ENCODE measurements around the gene BLM. TPM values are rescaled to one million over a fixed set of nuclear protein-coding genes. Genes with fewer than 3 reads are reported as not detected.

Gene BLM
- total and polyA plus RNA-seq, 2 of the 4 experiments (the other 2 are of a cell fraction): 2.5 to 6.5 TPM

- Histone ChIP-seq H4K91ac (ENCODE audit: insufficient read depth, low read depth, low read length) (no peak overlapping the region), H2AFZ (replicated peaks; ENCODE audit: low read length, poor library complexity) (no peak overlapping the region), H3K9me3 (ENCODE audit: control insufficient read depth, insufficient read depth, low read length) (no peaks in the 10 kb centered on the region), H3K4ac (ENCODE audit: low read depth, low read length) (no peak overlapping the region), H3K4me3 (ENCODE audit: insufficient read depth, low read depth, low read length) (no peak overlapping the region), H3K9me1 (ENCODE audit: insufficient read depth, low read length) (no peaks in the 10 kb centered on the region), H2AK9ac (replicated peaks; ENCODE audit: low read depth, low read length, poor library complexity) (no peak overlapping the region), H2BK20ac (ENCODE audit: low read depth, low read length) (no peak overlapping the region), H3K4me2 (ENCODE audit: low read depth, low read length) (no peak overlapping the region), H4K20me1 (ENCODE audit: insufficient read depth, low read length) (no peaks in the 10 kb centered on the region; the same call in 1 of the 2 replicates), H3K9ac (ENCODE audit: low read depth, low read length) (no peak overlapping the region), H4K8ac (ENCODE audit: low read depth in 2 of 2, low read length in 2 of 2) (no peak overlapping the region), H3K14ac (replicated peaks; ENCODE audit: low read depth, low read length) (no peak overlapping the region), H3K56ac (ENCODE audit: extremely low read depth, insufficient read depth, low read length) (no peak overlapping the region), H3K18ac (ENCODE audit: low read depth, low read length) (no peak overlapping the region), H3K4me1 (ENCODE audit: control insufficient read depth, insufficient read depth, low read length) (peaks cover 2% of the 10 kb centered on the region), H4K5ac (ENCODE audit: low read depth, low read length) (no peak overlapping the region), H2AK5ac (ENCODE audit: low read depth, low read length) (no peak overlapping the region), H3K36me3 (ENCODE audit: control insufficient read depth, insufficient read depth, low read length) (no peaks in the 10 kb centered on the region), H3K79me1 (ENCODE audit: low read depth in 1 of 2, low read length in 2 of 2) (no peaks in the 10 kb centered on the region), H2BK120ac (ENCODE audit: low read depth, low read length) (no peak overlapping the region), H3K27me3 (ENCODE audit: control insufficient read depth, insufficient read depth, low read length) (peaks cover 4% of the 10 kb centered on the region), H2BK5ac (ENCODE audit: low read depth, low read length, poor library complexity, severe bottlenecking) (no peak overlapping the region), H3K23ac (ENCODE audit: low read depth, low read length) (no peak overlapping the region), H2BK15ac (ENCODE audit: low read depth, low read length) (no peak overlapping the region), H3K27ac (ENCODE audit: insufficient read depth, low read length) (no peak overlapping the region)
- no TSS peak for BruUV-seq (replicated peaks)
- peak; percentile 14 for DNase-seq
- 76% methylated on average over 12 of the region's 19 CpGs; no CpG with 5 or more reads in 1 of the 2 experiments for WGBS, 2 experiments (ENCODE audit: extremely low coverage in 2 of 2, insufficient read length in 1 of 2)
- intact Hi-C loops (cut with micrococcal nuclease): no loop called here
- no peak for ATAC-seq (ENCODE audit: low read depth)
- dilution Hi-C loops (cut with HindIII; ENCODE audit: low sequenced_read_pairs, unreplicated experiment): no loop called here
- POLR2A ChIA-PET (ENCODE audit: unreplicated experiment): interaction anchor here (0.5 to 0.6 kb wide), 2 partner anchors 29 to 45 kb away, joined by 3 to 8 read pairs; partner anchors contain the start of gene FES
- CTCF ChIA-PET: no interaction called here
- in situ Hi-C loops (cut with MboI; ENCODE audit: low sequenced_read_pairs): no loop called here
- TF ChIP-seq MAZ (IDR thresholded peaks at IDR 0.05; ENCODE audit: borderline replicate concordance, low read depth, low read length): no peak
- no peak for TF ChIP-seq MAFK (IDR thresholded peaks at IDR 0.05; ENCODE audit: low read depth, low read length)
- TF ChIP-seq RFX5 (IDR thresholded peaks at IDR 0.05; ENCODE audit: low read depth, low read length): no peak
- TF ChIP-seq MXI1 (IDR thresholded peaks at IDR 0.05; ENCODE audit: borderline replicate concordance, low read depth, low read length): no peak
- TF ChIP-seq, protein P1, sequence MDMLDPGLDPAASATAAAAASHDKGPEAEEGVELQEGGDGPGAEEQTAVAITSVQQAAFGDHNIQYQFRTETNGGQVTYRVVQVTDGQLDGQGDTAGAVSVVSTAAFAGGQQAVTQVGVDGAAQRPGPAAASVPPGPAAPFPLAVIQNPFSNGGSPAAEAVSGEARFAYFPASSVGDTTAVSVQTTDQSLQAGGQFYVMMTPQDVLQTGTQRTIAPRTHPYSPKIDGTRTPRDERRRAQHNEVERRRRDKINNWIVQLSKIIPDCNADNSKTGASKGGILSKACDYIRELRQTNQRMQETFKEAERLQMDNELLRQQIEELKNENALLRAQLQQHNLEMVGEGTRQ (IDR thresholded peaks at IDR 0.05; ENCODE audit: low read depth, low read length): no peak
- no peak for TF ChIP-seq NFE2L2 (IDR thresholded peaks at IDR 0.05; ENCODE audit: low read depth, low read length)
- no peak for TF ChIP-seq ELK1 (IDR thresholded peaks at IDR 0.05; ENCODE audit: borderline replicate concordance, low read depth, low read length)
- TF ChIP-seq, protein P2, sequence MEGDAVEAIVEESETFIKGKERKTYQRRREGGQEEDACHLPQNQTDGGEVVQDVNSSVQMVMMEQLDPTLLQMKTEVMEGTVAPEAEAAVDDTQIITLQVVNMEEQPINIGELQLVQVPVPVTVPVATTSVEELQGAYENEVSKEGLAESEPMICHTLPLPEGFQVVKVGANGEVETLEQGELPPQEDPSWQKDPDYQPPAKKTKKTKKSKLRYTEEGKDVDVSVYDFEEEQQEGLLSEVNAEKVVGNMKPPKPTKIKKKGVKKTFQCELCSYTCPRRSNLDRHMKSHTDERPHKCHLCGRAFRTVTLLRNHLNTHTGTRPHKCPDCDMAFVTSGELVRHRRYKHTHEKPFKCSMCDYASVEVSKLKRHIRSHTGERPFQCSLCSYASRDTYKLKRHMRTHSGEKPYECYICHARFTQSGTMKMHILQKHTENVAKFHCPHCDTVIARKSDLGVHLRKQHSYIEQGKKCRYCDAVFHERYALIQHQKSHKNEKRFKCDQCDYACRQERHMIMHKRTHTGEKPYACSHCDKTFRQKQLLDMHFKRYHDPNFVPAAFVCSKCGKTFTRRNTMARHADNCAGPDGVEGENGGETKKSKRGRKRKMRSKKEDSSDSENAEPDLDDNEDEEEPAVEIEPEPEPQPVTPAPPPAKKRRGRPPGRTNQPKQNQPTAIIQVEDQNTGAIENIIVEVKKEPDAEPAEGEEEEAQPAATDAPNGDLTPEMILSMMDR (conservative IDR thresholded peaks at IDR 0.05; ENCODE audit: low read depth, low read length): no peak
- no peak for TF ChIP-seq FOS (IDR thresholded peaks at IDR 0.05; ENCODE audit: low read depth, low read length)
- TF ChIP-seq BHLHE40 (IDR thresholded peaks at IDR 0.05; ENCODE audit: low read depth, low read length): no peak
- no peak for TF ChIP-seq RCOR1 (IDR thresholded peaks at IDR 0.05; ENCODE audit: insufficient replicate concordance, low read length)
- no peak for TF ChIP-seq POLR2A (IDR thresholded peaks at IDR 0.05; ENCODE audit: low read depth, low read length)
- TF ChIP-seq CEBPB (IDR thresholded peaks at IDR 0.05; ENCODE audit: low read depth, low read length): no peak
- TF ChIP-seq RAD21 (IDR thresholded peaks at IDR 0.05; ENCODE audit: low read length): no peak
Measured at GRCh38 chr15:90839187-90840071, 122.3 kb downstream of the BLM start.
